Activated CD4-positive, CD25-positive, alpha-beta regulatory T cell treated with anti-CD3 and anti-CD28 coated beads, Interleukin-2, amount 50 U/mL, for 72 hours (primary cell): ENCODE data around the gene RAD51B.

Experiments
- DNase-seq: peaks from one replicate; pipeline ENCODE4 v3.0.0; 2021

Gene RAD51B

DNA sequence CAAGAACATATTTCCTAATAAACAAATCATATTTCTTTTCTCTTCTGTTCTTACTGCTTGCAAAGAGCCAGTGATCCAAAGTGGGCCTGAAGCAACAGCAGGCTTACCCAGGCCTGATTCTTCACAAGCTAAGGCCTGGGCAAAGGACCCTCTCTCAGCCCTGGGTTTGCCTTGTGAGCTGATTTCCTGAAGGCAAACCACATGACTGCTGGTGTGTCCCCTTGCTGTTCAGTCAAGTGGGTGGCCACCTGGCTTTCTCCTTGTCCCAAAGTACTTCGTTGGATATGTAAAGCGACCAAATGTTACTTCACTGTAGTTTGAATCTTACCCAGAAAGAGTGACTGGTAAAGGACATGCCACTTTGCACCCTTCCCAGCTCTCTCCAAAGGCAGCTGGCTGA lies 580.4 kb downstream of the RAD51B start:
- no peak for DNase-seq

DNA sequence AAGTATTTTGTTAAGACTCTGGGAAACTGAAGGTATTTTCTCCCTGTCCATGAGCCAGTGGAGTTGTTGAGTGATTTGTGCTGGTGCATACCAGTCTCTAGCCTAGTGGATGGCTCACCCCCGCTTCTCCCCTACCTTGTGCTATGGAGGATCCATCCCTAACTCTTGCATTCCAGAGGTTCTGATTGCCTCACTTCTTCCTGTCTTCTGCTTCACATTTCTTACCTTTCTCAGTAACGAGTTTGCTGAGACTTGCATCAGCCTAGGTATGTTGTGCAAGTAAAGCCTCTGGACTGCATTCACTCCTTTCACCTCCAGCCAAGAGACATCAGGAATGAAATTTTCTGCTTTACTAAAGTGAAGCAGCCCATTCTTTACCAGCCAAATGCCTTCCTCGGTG lies 581.7 kb downstream of the RAD51B start:
- no peak for DNase-seq

DNA sequence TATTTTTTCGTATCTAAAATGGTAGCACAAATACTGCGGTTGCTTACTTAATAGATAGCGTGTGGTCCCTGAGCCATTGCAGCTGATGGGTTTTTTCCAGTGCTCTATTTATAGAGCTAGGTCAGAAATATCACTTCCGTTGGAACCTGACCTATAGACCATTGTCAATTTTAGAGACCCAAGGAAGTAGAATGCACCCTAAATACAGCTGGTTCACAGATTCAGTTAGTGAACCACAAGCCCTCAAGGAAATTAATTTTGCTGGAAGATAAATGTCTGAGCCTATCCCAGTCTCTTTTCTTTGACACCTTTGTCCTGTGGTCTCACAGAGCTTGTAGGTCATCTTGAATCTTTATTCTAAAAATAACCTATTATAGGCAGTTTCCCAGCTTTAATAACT lies 582.3 kb downstream of the RAD51B start:
- DNase-seq = no peak

DNA sequence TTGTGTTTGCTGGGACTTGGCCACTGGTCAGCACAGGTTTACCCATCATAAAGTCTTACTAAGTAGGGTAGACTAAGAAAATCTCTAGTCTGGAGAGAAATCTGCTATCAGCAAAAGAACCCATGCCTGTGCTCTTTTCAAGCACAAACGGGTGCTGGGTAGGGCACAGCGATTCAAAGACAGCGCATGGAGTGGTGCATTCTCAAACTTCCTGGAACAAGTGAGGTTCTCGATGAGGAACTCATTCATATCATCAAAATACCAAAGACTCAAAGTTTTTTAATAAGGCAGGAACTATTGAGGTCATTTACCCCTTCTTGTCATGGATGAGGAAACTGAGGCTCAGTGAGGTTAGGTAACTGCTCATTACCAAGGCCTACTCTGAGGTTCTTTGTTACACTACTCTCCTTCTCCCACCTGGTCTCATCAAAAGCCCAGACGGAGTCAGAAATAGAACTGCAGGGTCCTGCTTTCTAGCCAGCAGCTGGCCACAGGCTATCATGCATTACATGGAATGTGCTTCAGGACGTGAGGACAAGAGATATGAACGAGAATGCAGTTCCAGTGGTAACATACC lies 583.0 kb downstream of the RAD51B start:
- DNase-seq = no peak

DNA sequence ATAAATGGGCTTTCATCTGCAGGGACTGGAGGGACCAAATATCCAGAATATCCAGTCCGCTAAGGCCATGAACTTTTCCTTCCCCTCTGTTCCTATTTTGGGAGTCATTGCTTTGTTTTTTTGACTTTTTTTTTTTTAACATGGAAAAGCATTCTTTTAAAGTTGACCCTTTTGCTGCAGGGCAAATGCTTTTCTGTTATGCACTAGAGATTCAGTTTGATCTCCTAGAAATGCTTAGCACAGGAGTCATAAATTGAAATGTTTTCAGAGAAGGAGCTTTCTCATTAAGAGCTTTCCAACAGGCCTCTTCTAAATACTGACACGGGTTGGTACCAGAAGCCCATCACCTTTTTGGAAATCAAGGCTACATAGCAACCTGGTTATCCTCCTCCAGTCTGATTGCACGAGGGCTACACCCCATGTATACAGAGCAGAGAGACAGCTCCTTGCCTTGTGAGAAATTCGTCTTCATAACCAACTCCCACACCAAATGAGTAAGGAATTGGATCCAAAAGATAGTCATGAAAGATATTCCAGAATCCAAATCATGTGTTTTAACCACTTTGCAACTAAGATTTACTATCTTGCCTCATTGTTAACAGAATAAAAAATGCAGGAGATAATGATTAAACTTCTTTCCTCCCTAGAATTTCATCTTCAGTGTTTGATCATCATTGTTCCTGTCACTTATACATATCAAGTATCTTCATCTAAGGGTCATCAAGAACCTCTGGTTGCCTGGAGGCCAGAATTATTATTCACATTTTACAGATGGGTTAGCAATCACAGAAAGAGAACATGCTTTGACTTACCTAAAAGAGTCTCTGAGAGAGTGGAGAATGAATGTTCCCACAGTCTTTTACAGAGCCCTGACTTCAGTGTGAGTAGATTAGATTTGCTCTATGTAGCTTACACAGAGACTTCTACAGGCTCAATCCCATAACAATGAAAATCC lies 583.9 kb downstream of the RAD51B start:
- no peak for DNase-seq

DNA sequence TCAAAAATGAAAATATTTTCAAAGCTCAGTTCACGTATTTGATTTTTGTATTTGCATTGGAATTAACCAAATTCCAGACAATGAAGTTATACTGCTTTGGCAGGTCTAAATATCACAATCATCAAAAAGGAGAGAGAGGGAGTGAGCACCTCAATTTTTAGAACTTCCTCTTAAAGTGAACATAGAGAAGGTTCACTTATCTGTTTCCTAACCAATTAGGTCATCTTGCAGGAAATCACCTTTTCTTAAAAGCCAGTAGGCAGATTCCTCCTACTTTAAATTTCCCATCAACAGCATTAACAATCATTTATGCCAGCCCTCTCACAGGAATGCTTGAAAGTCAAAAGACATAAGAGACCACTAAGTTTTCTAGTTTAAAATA lies 584.6 kb downstream of the RAD51B start:
- DNase-seq = no peak

DNA sequence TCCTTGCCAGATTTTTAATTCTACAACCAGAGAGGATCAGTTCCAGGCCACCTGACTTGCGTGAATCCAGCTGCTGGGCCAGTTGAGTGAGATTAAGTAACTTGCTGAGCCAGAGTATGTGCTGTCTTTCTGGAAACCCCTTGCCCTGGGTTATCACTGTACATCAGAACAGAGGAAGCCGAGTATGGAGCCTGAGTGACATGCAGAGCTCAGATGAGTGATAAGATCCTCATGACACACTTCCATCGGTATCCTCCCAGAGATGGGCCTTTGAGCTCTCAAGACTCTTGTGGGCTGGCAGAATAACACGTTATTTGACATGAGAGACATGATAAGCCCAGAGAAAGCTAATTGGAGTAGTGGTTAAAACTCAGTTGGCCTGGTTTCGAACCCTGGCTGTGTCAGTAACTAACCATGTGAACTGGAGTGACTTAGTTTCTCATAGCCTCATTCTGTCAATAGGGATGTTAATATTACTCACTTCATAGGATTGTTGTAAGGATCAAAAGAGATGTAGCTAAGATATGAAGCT lies 585.1 kb downstream of the RAD51B start:
- DNase-seq = no peak

DNA sequence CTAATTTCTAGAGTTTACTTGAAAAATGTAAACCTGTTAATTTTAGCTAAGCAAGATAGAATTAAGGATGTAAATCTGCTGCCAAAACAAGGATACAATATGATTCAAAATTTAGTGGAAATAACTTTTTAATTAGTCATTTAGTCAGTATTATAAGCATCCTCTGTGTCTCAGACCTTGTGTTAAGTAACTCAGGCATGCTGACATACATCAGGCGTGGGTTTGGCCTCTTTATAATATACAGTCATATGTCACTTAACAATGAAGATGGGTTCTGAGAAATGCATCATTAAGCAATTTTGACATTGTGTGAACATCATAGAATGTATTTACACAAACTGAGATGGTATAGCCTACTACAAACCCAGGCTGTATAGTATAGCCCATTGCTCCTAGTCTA lies 586.4 kb downstream of the RAD51B start:
- no peak for DNase-seq

DNA sequence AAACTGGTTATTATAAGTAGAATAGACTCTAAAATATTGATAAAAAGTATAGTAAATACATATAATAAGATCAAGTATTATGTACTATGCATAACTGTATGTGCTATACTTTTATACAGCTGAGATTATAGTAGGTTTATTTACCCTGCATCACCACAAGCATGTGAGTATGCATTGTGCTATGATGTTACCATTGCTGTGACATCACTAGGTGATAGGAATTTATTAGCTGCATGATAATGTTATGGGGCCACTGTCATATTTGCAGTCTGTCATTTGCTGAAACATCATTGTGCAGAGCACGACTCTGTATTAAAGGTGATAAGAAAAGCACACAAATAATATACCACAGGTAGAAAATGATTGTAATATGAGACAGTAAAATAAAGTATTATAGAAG lies 587.7 kb downstream of the RAD51B start:
- no peak for DNase-seq

DNA sequence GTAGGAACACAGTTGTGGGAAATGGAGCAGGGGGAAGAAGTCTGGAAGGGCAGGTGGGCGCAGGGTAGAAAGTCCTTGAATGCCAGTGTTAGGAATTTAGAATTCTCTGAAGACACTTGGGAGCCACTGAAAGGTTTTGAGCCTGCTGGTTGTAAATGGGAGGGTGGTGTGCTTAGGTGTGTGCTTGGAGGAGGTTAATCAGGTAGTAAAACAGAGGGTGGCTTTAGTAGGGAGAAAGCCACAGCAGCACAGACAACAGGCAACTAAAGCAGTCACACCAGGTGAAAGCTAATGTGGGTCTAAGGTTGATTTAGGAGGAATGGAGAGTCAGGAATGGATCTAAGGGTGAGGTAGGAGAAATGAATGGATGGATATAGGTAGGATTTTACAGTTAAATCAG lies 588.2 kb downstream of the RAD51B start:
- DNase-seq = no peak

DNA sequence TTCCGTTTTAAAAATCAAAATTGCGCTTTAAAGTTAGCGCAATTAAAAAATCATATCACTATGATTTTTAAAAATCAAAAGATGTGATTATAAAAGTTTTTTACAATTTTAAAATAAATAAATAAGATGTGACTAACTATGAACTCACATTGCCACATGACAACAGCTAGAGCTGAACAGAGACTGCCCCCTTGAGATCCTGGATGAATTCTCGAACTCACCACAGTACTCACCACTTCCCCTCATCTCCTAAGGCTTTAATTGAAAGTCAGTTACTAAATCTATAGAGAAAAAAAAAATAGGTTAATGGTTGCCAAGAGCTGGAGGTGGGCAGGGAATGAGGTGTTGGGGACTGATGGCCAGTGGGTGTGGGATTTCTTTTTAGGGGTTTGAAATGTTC lies 589.1 kb downstream of the RAD51B start:
- no peak for DNase-seq

DNA sequence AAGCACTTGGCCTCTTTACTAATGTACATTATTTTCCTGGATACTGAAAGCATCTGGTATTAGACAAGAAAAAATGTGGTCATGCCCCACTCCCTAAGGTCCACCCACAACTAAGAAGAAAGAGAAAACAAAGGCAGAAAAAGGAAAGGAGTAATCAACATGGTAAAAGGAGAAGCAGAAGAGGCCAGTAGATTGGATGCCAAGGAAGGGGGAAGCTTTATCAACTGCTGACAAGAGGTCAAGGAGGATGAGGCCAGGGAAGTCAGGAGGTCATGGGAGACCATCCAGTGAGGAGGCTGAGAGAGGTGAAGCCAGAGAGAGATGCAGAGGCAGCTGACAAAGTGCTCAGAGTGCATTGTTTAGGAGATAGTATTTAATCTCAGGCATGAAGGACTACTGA lies 589.8 kb downstream of the RAD51B start:
- no peak for DNase-seq

DNA sequence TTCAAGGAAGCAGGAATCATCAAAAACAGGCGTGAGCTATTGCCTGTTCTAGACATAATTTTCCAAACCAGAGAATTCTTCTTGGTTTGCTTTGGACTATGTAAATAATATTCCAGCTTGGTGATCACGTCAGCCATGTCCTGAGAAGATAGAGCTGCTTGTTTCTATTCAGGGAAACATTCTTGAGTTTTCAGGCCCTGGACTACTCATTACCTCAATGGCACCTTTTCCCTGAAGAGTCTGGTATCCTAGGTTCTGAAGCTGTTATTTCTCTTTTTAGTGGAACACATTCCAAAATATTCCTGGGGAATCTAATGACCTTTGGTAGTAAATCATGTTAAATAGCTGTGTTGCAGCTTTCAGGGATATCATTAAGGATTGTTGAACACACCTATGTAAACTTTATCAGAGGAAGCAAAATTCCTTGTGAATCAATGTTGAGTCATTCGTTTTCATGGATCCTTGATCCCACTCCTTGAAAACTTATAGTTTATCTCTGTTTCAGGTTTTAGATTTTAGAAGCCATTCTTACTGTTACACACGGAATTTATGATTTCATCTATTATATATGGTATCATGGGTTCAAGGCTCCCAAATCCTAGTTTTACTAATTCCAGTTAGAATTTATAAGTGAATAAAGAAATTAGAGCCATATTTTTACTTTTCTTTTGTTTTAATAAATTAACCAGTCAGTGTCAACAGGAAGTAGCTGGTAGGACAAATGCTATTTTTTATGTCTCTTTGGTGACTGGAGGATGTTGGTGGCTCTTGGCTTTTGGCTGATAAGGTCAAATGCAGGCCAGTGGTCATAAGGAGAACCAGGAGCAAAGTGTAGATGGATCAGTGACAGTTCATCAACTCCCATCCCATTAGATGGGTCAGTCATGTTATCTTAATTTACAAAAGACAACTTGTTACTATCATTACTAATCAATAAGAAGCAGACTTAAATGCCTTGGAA lies 593.2 kb downstream of the RAD51B start:
- DNase-seq = no peak

DNA sequence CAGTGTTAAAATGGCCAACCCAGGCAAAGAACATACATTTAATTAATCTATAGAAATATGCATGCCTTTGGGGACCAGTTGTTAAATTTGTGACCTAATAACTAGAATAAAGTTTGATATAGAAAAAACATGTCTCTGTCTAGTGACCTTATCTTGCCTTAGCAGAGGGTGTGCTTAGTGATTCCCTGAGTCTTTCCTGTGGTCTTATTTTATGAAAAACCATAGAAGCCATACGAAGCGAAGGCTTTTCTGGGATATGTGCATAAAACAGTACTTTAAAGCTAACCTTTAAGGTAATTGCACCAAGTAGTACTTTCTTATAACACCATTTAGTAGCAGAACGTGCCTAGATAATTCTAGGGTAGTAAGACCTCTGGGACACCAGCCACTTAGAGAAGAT lies 593.9 kb downstream of the RAD51B start:
- DNase-seq = no peak

DNA sequence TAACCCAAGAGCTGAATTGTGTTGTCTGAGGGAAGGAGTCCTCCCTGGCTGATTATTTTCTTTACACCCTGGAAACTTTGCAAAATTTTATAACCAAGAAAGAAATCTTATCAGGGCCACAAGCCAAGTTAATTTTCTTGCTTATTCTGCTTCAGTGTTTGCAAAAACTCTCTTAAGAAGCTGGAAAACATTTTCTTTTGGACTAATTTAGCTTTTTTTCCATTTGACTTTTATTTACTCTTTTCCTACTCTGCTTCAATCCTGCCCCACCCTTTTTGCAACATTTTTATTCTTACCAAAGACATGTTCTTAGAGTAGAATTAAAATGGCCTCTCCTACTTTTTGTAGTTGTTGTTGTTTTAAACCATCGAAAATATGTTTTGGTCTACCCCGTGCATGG lies 594.5 kb downstream of the RAD51B start:
- no peak for DNase-seq

DNA sequence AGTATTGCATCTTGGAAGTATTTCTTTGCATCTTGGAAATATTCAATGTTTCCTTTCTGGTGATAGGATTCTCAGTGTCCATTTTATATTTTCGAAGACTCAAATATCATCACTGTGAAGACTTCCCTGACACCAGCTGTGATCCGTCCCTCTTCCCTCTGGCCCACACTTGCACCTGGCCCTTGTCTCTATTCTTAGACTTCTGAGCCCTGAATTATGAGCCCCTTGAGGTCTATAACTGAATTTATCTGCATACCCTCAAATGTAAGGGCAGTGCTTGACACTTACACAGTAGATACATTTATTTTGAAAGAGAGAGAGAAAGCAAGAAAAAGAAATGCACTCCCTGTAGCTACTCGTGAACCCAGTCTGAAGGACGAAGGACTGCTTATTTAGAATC lies 596.6 kb downstream of the RAD51B start:
- no peak for DNase-seq

DNA sequence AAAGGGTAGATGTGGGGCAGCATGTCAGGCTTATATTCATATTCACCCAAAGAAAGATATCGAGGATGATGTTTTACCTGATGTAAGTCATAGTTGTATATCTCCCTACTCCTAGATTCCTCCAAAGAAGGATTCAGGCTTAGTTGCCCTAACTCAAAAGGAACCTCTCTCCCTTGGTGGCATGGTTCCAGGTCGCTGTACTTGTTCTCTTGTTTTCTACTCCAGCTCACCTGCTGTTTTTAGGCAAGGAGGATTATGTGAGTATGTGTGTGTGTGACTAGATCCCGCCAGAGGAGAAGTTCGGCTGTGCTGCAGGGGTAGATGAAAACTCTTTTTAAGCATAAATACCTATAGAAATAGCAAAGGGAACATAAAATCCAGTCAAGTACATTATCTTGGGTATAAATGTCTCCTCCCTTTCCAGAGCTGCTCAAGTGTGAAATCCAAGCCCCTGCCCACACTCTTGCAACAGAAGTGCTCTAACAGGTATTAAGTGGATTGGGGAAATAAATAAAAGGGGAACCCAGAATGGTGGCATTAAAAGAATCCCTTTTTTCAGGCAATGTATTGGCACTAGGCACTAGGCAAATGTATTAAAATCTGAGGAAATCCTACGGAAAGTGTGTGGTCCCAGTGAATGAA lies 597.6 kb downstream of the RAD51B start:
- DNase-seq = no peak

DNA sequence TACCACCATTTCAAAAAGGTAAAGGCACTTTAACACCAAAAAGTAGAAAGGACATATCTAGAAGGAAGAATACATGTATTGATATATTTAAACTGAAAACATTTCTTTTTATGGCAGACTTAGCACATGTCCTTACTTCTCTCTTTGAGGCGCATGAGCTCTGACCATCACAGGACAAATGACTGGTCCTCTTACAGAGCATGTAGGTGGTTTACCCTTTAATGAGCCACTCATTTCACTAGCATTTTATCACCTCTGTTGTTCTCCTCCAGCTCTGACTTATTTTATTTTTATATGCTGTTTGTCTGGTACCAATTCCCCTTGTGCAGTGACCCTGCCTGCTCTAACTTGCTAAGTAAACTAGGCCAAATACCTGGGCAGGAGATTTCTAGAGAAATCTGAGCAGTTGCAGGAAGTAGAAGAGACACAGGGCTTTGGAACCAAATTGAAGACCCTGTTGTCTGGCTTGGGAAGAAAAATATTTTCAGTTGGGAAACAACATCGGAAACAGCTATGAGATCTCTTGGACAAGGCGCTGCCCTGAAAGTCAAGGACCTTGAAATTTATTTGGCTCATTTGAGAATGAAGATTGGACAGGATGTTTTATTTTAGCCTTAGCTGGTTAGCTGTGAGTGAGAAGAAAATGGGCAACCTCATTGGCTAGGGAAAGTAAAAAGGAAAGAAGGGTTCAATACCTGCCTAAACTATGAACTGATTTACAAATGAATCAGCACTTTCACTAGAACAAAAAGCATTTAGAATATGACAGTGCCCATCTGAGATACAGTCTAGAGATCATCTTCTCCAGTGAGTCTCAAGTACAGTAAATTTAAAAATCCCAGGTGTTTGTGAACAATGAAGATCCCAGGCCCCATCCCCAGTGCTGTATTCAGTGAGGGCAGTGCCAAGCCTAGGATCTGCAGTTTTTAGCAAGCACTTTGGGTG lies 598.9 kb downstream of the RAD51B start:
- no peak for DNase-seq

DNA sequence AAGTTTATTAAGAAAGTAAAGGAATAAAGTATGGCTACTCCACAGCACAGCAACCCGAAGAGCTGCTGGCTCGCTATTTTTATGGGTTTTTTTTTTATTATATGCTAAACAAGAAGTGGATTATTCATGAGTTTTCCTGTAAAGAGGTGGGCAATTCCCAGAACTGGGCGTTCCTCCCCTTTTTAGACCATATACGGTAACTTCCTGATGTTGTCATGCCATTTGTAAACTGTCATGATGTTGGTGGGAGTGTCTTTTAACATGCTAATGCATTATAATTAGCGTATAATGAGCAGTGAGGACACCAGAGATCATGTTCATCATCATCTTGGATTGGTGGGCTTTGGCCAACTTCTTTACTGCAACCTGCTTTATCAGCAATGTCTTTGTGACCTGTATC lies 600.8 kb downstream of the RAD51B start:
- no peak for DNase-seq

DNA sequence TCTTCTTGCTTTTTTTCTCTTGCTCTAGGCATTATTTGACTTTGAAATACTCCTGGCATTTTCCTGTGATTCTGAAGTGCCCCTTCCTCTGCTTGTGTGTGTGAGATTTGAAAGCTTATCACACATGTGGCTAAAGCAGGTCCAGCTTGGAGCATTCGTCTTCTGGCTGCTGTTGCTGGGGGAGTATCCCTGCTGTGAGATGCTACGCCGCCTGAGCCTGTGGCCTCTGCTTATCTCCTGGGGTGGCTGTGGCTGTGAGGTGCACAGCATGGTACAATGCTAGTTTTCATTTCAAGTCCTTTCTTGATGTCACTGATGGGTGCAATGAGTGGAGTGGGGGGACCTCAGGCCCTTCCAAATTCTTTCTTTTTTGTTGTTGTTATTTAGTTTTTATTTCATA lies 601.5 kb downstream of the RAD51B start:
- DNase-seq = no peak

DNA sequence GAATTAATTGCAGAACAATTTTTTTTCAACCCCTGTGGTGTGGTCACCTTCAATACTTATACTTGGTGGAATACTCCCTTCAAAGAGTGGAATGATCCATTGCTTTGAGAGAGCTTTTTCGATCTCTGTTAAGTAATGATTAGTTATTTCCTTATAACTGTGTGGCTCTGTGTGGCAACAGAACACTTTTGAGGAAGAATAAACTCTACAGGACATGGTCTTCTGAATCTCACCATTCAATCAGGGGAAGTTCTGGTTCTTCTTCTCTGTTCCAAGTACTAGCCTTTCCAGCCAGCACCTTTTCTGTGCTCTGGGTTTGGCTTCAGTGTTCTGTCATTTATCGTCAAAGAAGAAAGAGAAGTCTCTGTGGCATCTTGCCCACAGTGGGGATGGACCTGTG lies 604.1 kb downstream of the RAD51B start:
- no peak for DNase-seq
